Astrocyte (in vitro differentiated cells and primary cell): ENCODE data around the gene ATP10B. TPM values are rescaled to one million over a fixed set of nuclear protein-coding genes. Genes with fewer than 3 reads are reported as not detected.

Experiments used
- DNase-seq: peaks from one replicate; pipeline ENCODE4 v3.0.0-alpha.2; 2010; ENCODE audit warnings: low read depth
- FAIRE-seq: peaks from 2 replicates; lab custom pipeline; 2011; peaks lifted over from hg19 to GRCh38; lab: Jason Lieb, UNC
- H2AFZ ChIP-seq: 2 replicates; pipeline ENCODE4 v1.6.0; 2012; ENCODE audit warnings: low read depth, low read length, inconsistent platforms
- H3K27ac ChIP-seq: 2 replicates; pipeline ENCODE4 v1.5.1; 2011; ENCODE audit warnings: low read depth, low read length, inconsistent platforms
- H3K27me3 ChIP-seq: 2 replicates; pipeline ENCODE4 v1.6.0; 2011; ENCODE audit warnings: low read length, inconsistent platforms; ENCODE audit not compliant: insufficient read depth
- H3K36me3 ChIP-seq: 2 replicates; pipeline ENCODE4 v1.5.1; 2011; ENCODE audit warnings: low read length, inconsistent platforms; ENCODE audit not compliant: insufficient read depth
- H3K4me1 ChIP-seq: 2 replicates; pipeline ENCODE4 v1.5.1; 2011; ENCODE audit warnings: low read length, inconsistent platforms; ENCODE audit not compliant: insufficient read depth
- H3K4me2 ChIP-seq: 2 replicates; pipeline ENCODE4 v1.6.0; 2012; ENCODE audit warnings: low read length, inconsistent platforms
- H3K4me3 ChIP-seq: 2 replicates; pipeline ENCODE4 v1.5.1; 2011; ENCODE audit warnings: low read depth, mild to moderate bottlenecking, low read length, inconsistent platforms; ENCODE audit not compliant: insufficient read depth
- H3K79me2 ChIP-seq: 2 replicates; pipeline ENCODE4 v1.6.0; 2012; ENCODE audit warnings: mild to moderate bottlenecking, low read length, inconsistent platforms; ENCODE audit not compliant: insufficient read depth
- H3K9ac ChIP-seq: 2 replicates; pipeline ENCODE4 v1.6.0; 2012; ENCODE audit warnings: mild to moderate bottlenecking, low read length, inconsistent platforms
- H3K9me3 ChIP-seq: 2 replicates; pipeline ENCODE4 v1.5.1; 2012; ENCODE audit warnings: low read depth, mild to moderate bottlenecking, low read length, inconsistent platforms; ENCODE audit not compliant: insufficient read depth
- H4K20me1 ChIP-seq: 2 replicates; pipeline ENCODE4 v1.6.0; 2012; ENCODE audit warnings: low read length, inconsistent platforms; ENCODE audit not compliant: insufficient read depth
- H3K27ac Mint-ChIP-seq: one replicate; pipeline ENCODE4 v1.8.0; 2021; ENCODE audit warnings: mild to moderate bottlenecking, mixed read lengths; ENCODE audit not compliant: unreplicated experiment
- H3K27me3 Mint-ChIP-seq: one replicate; pipeline ENCODE4 v1.8.0; 2021; ENCODE audit warnings: low read depth, mixed read lengths; ENCODE audit not compliant: unreplicated experiment
- H3K36me3 Mint-ChIP-seq: one replicate; pipeline ENCODE4 v1.8.0; 2021; ENCODE audit warnings: low read depth, mixed read lengths; ENCODE audit not compliant: unreplicated experiment
- H3K4me1 Mint-ChIP-seq: one replicate; pipeline ENCODE4 v1.8.0; 2021; ENCODE audit warnings: low read depth, mixed read lengths; ENCODE audit not compliant: unreplicated experiment
- H3K4me3 Mint-ChIP-seq: one replicate; pipeline ENCODE4 v1.8.0; 2021; ENCODE audit warnings: mild to moderate bottlenecking, moderate library complexity, mixed read lengths; ENCODE audit not compliant: unreplicated experiment
- H3K9me3 Mint-ChIP-seq: one replicate; pipeline ENCODE4 v1.8.0; 2021; ENCODE audit warnings: mild to moderate bottlenecking, mixed read lengths; ENCODE audit not compliant: unreplicated experiment
- CTCF ChIP-seq: IDR thresholded peaks from 2 replicates; pipeline ENCODE4 v1.5.1; 2011; ENCODE audit warnings: low read depth, mild to moderate bottlenecking, inconsistent platforms, low read length, moderate library complexity; ENCODE audit not compliant: insufficient read depth
- EZH2 ChIP-seq: IDR thresholded peaks from 2 replicates; pipeline ENCODE4 v1.6.1; 2012; ENCODE audit warnings: mild to moderate bottlenecking, low read length, inconsistent platforms; ENCODE audit not compliant: insufficient read depth
- total RNA-seq: library from RNA; stranded (reverse); gene quantifications from 2 replicates; pipeline ENCODE4 v1.2.1, GENCODE V29; 2021

Gene ATP10B
- total RNA-seq, 1 donor from 2014 or later, result not detected

GRCh38 chr5:160547061-160547460, 304.9 kb downstream of the ATP10B start:
- Mint-ChIP-seq H3K27ac (no peak overlapping the region), H3K4me3 (no peak overlapping the region), H3K9me3 (peaks cover 4% of the 10 kb centered on the region), H3K27me3 (peaks cover 4% of the 10 kb centered on the region), H3K36me3 (no peaks in the 10 kb centered on the region), H3K4me1 (peaks cover 24% of the 10 kb centered on the region)
- TF ChIP-seq EZH2 (no peak), CTCF (no peak)
- Histone ChIP-seq H3K4me2 (no peak overlapping the region), H2AFZ (no peak overlapping the region), H3K9ac (no peak overlapping the region), H3K9me3 (no peaks in the 10 kb centered on the region), H3K27me3 (no peaks in the 10 kb centered on the region), H3K4me1 (peaks cover 13% of the 10 kb centered on the region), H3K79me2 (no peaks in the 10 kb centered on the region), H3K36me3 (no peaks in the 10 kb centered on the region), H4K20me1 (no peaks in the 10 kb centered on the region), H3K4me3 (no peak overlapping the region), H3K27ac (no peak overlapping the region)
- FAIRE-seq (no peak), DNase-seq (no peak)

GRCh38 chr5:160545832-160546231, 306.2 kb downstream of the ATP10B start:
- no peaks in the 10 kb centered on the region for H3K27me3 ChIP-seq
- no peak overlapping the region for H3K4me3 Mint-ChIP-seq
- TF ChIP-seq CTCF (no peak), EZH2 (no peak)
- H4K20me1 ChIP-seq, result no peaks in the 10 kb centered on the region
- no peak for DNase-seq
- H3K27ac ChIP-seq, result no peak overlapping the region
- H3K4me1 Mint-ChIP-seq, result peaks cover 25% of the 10 kb centered on the region
- no peaks in the 10 kb centered on the region for H3K36me3 ChIP-seq
- H3K4me1 ChIP-seq, result peaks cover 13% of the 10 kb centered on the region
- H2AFZ ChIP-seq, result no peak overlapping the region
- H3K27me3 Mint-ChIP-seq, result no peaks in the 10 kb centered on the region
- H3K9me3 Mint-ChIP-seq, result peaks cover 4% of the 10 kb centered on the region
- no peak overlapping the region for H3K4me3 ChIP-seq
- no peak overlapping the region for H3K9ac ChIP-seq
- H3K27ac Mint-ChIP-seq, result no peak overlapping the region
- no peaks in the 10 kb centered on the region for H3K9me3 ChIP-seq
- FAIRE-seq, result no peak
- no peaks in the 10 kb centered on the region for H3K36me3 Mint-ChIP-seq
- no peak overlapping the region for H3K4me2 ChIP-seq
- no peaks in the 10 kb centered on the region for H3K79me2 ChIP-seq

- FAIRE-seq (no peak), DNase-seq (no peak)
- no peak overlapping the region for H3K9ac ChIP-seq
- H3K4me2 ChIP-seq, result peak overlapping the region; percentile 13
- Mint-ChIP-seq H3K36me3 (no peaks in the 10 kb centered on the region), H3K4me3 (no peak overlapping the region), H3K27ac (no peak overlapping the region), H3K27me3 (no peaks in the 10 kb centered on the region), H3K9me3 (peaks cover 4% of the 10 kb centered on the region), H3K4me1 (peaks cover 17% of the 10 kb centered on the region)
- H2AFZ ChIP-seq, result no peak overlapping the region
- no peak for TF ChIP-seq CTCF
- no peak for TF ChIP-seq EZH2
- no peaks in the 10 kb centered on the region for H4K20me1 ChIP-seq
- no peaks in the 10 kb centered on the region for H3K27me3 ChIP-seq
- H3K9me3 ChIP-seq, result no peaks in the 10 kb centered on the region
- no peaks in the 10 kb centered on the region for H3K79me2 ChIP-seq
- H3K27ac ChIP-seq, result no peak overlapping the region
- no peaks in the 10 kb centered on the region for H3K36me3 ChIP-seq
- H3K4me1 ChIP-seq, result peaks cover 11% of the 10 kb centered on the region
- H3K4me3 ChIP-seq, result no peak overlapping the region
Measured at GRCh38 chr5:160543395-160543794, 308.6 kb downstream of the ATP10B start.
